ENCODE measurements around the gene PPP2R3A. TPM values are rescaled to one million over a fixed set of nuclear protein-coding genes. Genes with fewer than 3 reads are reported as not detected.
A peak's percentile ranks its signal among the peaks of the same experiment; 100 is the strongest.
"Not testable (repeated sequence)": the region's sequence is repeated elsewhere in the genome, so short reads cannot be mapped to it uniquely, and the experiment has no call there.

Gene PPP2R3A
- total and polyA plus RNA-seq, 7 experiments from 2014 or later, result 0.13 to 0.89 (median 0.40) TPM; not detected in 1

DNA sequence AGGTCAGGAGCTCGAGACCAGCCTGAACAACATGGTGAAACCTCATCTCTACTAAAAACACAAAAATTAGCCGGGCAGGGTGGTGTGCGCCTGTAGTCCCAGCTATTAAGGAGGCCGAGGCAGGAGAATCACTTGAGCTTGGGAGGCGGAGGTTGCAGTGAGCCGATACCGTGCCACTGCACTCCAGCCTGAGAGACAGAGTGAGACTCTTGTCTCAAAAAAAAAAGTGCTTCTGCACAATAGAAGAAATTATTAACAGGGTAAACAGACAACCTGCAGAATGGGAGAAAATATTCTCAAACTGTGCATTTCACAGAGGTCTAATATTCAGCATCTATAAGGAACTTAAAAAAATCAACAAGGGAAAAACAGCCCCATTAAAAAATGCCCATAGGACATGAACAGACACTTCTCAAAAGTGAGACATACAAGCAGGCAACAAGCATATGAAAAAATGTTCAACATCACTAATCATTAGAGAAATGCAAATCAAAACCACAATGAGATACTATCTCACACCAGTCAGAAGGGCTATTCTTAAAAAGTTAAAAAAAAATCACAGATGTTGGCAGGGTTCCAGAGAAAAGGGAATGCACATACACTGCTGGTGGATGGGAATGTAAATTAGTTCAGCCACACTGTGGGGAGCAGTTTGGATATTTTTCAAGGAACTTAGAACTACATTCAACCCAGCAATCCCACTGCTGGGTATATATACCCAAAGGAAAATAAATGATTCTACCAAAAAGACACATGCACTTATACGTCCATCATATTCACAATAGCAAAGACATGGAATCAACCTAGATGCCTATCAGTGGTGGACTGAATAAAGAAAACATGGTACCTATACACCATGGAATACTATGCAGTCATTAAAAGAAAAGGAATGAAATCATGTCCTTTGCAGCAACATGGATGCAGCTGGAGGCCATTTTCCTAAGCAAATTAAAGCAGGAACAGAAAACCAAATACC is 155.1 kb downstream of the PPP2R3A start:
- Mint-ChIP-seq H3K9me3 (peaks cover 0 to 17% (median 4%) of the 10 kb centered on the region in 11 donors), H3K27me3 (peaks cover 0 to 25% (median 5%) of the 10 kb centered on the region in 5 donors), H3K4me1 (peaks cover 0 to 14% (median 0%) of the 10 kb centered on the region in 7 donors), H3K27ac (peak overlapping the region in 1 of 9 donors; percentile 62), H3K36me3 (peaks cover 0 to 23% (median 19%) of the 10 kb centered on the region in 5 donors), H3K4me3 (no peak overlapping the region)
- ChIA-PET CTCF (no interaction called here), POLR2A (interaction anchor here (0.6 kb wide), 1 partner anchor 38 kb away, joined by 3 read pairs; no protein-coding TSS in a partner anchor)
- intact Hi-C loops (cut with micrococcal nuclease), result no loop called here
- no peak for DNase-seq
- Histone ChIP-seq H3K27me3 (ENCODE audit: control insufficient read depth in 2 of 2, insufficient read depth in 2 of 2, low read length in 2 of 2) (no peaks in the 10 kb centered on the region), H3K4me3 (ENCODE audit: low read length) (no peak overlapping the region), H3K27ac (ENCODE audit: low read depth, low read length) (no peak overlapping the region), H3K9me3 (ENCODE audit: control insufficient read depth in 2 of 3, low read length in 3 of 3) (no peaks in the 10 kb centered on the region), H3K36me3 (ENCODE audit: control insufficient read depth in 2 of 3, insufficient read depth in 3 of 3, low read length in 3 of 3) (no peaks in the 10 kb centered on the region), H3K4me1 (ENCODE audit: control insufficient read depth in 2 of 2, insufficient read depth in 2 of 2, low read length in 2 of 2) (no peaks in the 10 kb centered on the region)
- no peak for ATAC-seq

DNA sequence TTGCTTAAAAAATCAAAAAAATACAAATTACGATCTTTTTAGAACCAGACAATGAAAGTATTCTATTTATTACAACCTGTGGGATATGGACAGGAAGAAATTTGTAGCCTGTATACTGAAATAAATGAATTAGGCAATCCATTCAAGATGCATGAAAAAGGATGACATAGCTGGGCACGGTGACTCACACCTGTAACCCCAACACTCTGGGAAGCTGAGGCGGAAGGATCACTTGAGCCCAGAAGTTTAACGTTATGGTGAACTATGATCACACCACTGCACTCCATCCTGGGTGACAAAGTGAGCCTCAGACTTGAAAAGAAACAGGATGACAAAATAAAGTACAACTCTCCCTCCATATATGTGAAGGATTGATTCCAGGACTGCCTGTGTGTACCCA is 156.5 kb downstream of the PPP2R3A start:
- H3K9me3 Mint-ChIP-seq, result peaks cover 0 to 9% (median 3%) of the 10 kb centered on the region in 11 donors
- peaks cover 0 to 10% (median 0%) of the 10 kb centered on the region in 7 donors for H3K4me1 Mint-ChIP-seq
- H3K4me3 Mint-ChIP-seq, result no peak overlapping the region
- no peak overlapping the region for H3K27ac Mint-ChIP-seq
- Histone ChIP-seq H3K4me3 (ENCODE audit: low read length) (no peak overlapping the region), H3K36me3 (ENCODE audit: control insufficient read depth in 2 of 3, insufficient read depth in 3 of 3, low read length in 3 of 3) (no peaks in the 10 kb centered on the region), H3K4me1 (ENCODE audit: control insufficient read depth in 2 of 2, insufficient read depth in 2 of 2, low read length in 2 of 2) (no peaks in the 10 kb centered on the region), H3K27me3 (ENCODE audit: control insufficient read depth in 2 of 2, insufficient read depth in 2 of 2, low read length in 2 of 2) (no peaks in the 10 kb centered on the region), H3K9me3 (ENCODE audit: control insufficient read depth in 2 of 3, low read length in 3 of 3) (no peaks in the 10 kb centered on the region), H3K27ac (ENCODE audit: low read depth, low read length) (no peak overlapping the region)
- ChIA-PET POLR2A (no interaction called here), CTCF (interaction anchor here (0.7 to 0.8 kb wide), 2 partner anchors 32 to 129 kb away, joined by 3 read pairs; no protein-coding TSS in a partner anchor)
- peaks cover under 1 to 13% (median 11%) of the 10 kb centered on the region in 5 donors for H3K36me3 Mint-ChIP-seq
- peaks cover 0 to 15% (median 3%) of the 10 kb centered on the region in 5 donors for H3K27me3 Mint-ChIP-seq
- DNase-seq (no peak), ATAC-seq (no peak)
- intact Hi-C loops (cut with micrococcal nuclease), result no loop called here

DNA sequence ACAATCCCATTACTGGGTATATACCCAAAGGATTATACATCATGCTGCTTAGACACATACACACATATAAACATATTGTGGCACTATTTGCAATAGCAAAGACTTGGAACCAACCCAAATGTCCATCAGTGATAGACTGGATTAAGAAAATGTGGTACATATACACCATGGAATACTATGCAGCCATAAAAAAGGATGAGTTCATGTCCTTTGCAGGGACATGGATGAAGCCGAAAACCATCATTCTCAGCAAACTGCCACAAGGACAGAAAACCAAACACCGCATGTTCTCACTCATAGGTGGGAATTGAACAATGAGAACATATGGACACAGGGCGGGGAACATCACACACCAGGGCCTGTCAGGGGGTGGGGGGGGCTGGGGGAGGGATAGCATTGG is 166.1 kb downstream of the PPP2R3A start:
- H3K27me3 Mint-ChIP-seq, result peaks cover 0 to 21% (median 0%) of the 10 kb centered on the region in 5 donors
- DNase-seq; H3K4me3 ChIP-seq (ENCODE audit: low read length); H3K27me3 ChIP-seq (ENCODE audit: control insufficient read depth in 2 of 2, insufficient read depth in 2 of 2, low read length in 2 of 2); H3K27ac Mint-ChIP-seq; H3K4me3 Mint-ChIP-seq; intact Hi-C loops (cut with micrococcal nuclease); H3K36me3 ChIP-seq (ENCODE audit: control insufficient read depth in 2 of 3, insufficient read depth in 3 of 3, low read length in 3 of 3); H3K9me3 ChIP-seq (ENCODE audit: control insufficient read depth in 2 of 3, low read length in 3 of 3); H3K27ac ChIP-seq (ENCODE audit: low read depth, low read length); POLR2A ChIA-PET; ATAC-seq; CTCF ChIA-PET; H3K4me1 ChIP-seq (ENCODE audit: control insufficient read depth in 2 of 2, insufficient read depth in 2 of 2, low read length in 2 of 2): not testable (repeated sequence)
- H3K9me3 Mint-ChIP-seq, result peaks cover 0 to 15% (median 9%) of the 10 kb centered on the region in 11 donors
- peaks cover 8 to 17% (median 12%) of the 10 kb centered on the region in 5 donors for H3K36me3 Mint-ChIP-seq
- peaks cover 0 to 11% (median 5%) of the 10 kb centered on the region in 7 donors for H3K4me1 Mint-ChIP-seq

DNA sequence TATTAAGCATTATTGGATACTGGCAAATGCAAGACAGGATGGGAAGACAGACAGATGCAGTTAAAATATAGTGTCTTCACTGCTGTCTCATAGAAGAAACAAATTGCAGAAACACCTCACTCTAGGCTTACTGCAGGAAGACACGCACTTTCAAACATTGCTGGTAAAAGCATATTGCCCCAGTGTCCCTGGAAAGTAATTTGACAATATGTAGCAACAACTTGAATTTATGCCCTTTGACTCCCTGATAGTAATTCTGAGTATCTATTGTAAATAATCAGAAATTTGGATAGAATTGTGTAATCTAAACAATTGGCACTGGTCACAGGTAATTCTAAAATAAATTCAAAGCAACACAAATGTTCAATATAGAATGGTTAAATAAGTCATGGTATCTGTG is 168.6 kb downstream of the PPP2R3A start:
- no peak overlapping the region for H3K27ac Mint-ChIP-seq
- intact Hi-C loops (cut with micrococcal nuclease), result no loop called here

DNA sequence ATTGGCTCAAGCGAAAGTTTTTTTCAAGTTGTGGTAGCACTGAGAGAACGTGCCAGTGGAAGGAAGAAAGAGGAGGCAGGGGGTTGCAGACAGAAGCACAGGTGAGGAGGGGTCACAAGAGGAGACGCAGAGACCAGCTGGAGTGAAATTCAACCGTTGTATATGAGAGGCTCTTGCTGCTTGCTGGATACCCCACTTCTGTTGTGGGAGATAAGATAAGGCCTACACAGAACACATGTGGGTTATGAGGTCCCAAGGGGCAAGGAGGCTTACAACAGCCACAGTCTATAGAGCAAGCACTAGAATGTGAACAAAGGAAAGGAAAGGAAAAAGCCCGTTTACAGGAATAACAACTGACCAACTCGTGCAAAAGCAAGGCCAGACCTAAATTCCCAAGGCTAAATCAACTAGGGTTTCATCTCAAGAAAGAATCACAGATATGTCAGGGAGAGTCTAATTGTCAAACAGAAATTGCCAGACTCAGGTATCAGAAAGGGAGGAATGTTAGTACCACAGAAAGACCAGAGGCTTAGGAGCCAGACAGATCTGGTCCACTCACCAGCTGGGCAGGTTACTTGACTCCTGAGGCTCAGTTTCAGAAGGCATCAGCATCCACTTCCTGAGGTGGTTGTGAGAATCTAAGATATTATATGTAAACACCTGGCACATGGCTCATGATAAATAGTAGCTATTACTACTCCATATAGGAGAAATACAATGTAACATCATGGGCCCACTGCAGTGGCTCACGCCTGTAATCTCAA is 169.7 kb downstream of the PPP2R3A start:
- DNase-seq (no peak), ATAC-seq (no peak)
- POLR2A ChIA-PET, result interaction anchor here (1.5 kb wide), 1 partner anchor 59 kb away, joined by 4 read pairs; no protein-coding TSS in a partner anchor
- intact Hi-C loops (cut with micrococcal nuclease), result no loop called here
- H3K27ac Mint-ChIP-seq, result peak overlapping the region in 4 of 9 donors; percentile 1 to 51 (median 22)
- no peak overlapping the region for H3K4me3 Mint-ChIP-seq
- H3K4me1 ChIP-seq (ENCODE audit: control insufficient read depth in 2 of 2, insufficient read depth in 2 of 2, low read length in 2 of 2), result no peaks in the 10 kb centered on the region
- H3K4me1 Mint-ChIP-seq, result peaks cover 0 to 18% (median 8%) of the 10 kb centered on the region in 7 donors
- H3K36me3 Mint-ChIP-seq, result no peaks in the 10 kb centered on the region
- CTCF ChIA-PET, result no interaction called here
- no peak overlapping the region for H3K27ac ChIP-seq (ENCODE audit: low read depth, low read length)
- peaks cover 0 to 2% (median 0%) of the 10 kb centered on the region in 5 donors for H3K27me3 Mint-ChIP-seq
- no peak overlapping the region for H3K4me3 ChIP-seq (ENCODE audit: low read length)
- no peaks in the 10 kb centered on the region for H3K36me3 ChIP-seq (ENCODE audit: control insufficient read depth in 2 of 3, insufficient read depth in 3 of 3, low read length in 3 of 3)
- no peaks in the 10 kb centered on the region for H3K27me3 ChIP-seq (ENCODE audit: control insufficient read depth in 2 of 2, insufficient read depth in 2 of 2, low read length in 2 of 2)
- no peaks in the 10 kb centered on the region for H3K9me3 ChIP-seq (ENCODE audit: control insufficient read depth in 2 of 3, low read length in 3 of 3)
- H3K9me3 Mint-ChIP-seq, result peaks cover 0 to 2% (median 0%) of the 10 kb centered on the region in 11 donors

More for the DNA sequence above, 168.6 kb downstream of the PPP2R3A start:
- Mint-ChIP-seq H3K4me1 (peaks cover 0 to 17% (median 8%) of the 10 kb centered on the region in 7 donors), H3K9me3 (peaks cover 0 to 2% (median 0%) of the 10 kb centered on the region in 11 donors), H3K36me3 (peaks cover 0 to 5% (median under 1%) of the 10 kb centered on the region in 5 donors), H3K27me3 (peaks cover 0 to 11% (median 0%) of the 10 kb centered on the region in 5 donors), H3K4me3 (no peak overlapping the region)
- DNase-seq (no peak), ATAC-seq (no peak)
- H3K36me3 ChIP-seq (ENCODE audit: control insufficient read depth in 2 of 3, insufficient read depth in 3 of 3, low read length in 3 of 3), result no peaks in the 10 kb centered on the region
- H3K9me3 ChIP-seq (ENCODE audit: control insufficient read depth in 2 of 3, low read length in 3 of 3), result no peaks in the 10 kb centered on the region
- no peaks in the 10 kb centered on the region for H3K27me3 ChIP-seq (ENCODE audit: control insufficient read depth in 2 of 2, insufficient read depth in 2 of 2, low read length in 2 of 2)
- no peak overlapping the region for H3K4me3 ChIP-seq (ENCODE audit: low read length)
- H3K4me1 ChIP-seq (ENCODE audit: control insufficient read depth in 2 of 2, insufficient read depth in 2 of 2, low read length in 2 of 2), result no peaks in the 10 kb centered on the region
- no peak overlapping the region for H3K27ac ChIP-seq (ENCODE audit: low read depth, low read length)
- ChIA-PET POLR2A (interaction anchor here (0.6 kb wide), 1 partner anchor 343 kb away, joined by 3 read pairs; no protein-coding TSS in a partner anchor), CTCF (no interaction called here)

DNA sequence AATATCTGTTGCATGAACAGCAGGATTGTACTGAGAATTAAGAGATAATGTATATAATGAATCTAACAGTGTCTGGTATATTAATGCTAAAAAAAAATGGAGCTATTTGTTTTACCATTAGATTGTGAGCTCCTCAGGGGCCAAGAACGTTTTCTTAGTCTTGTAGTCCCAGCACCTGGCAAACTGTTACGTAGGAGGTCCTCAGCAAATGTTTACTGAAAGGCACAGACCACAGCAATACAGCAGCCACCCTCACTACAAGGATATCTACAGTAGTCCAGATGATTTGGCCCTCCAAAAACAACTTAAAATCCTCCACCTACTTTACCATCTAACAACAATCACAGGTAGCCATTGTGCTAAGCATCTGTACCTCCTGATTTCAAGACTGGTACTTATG is 170.9 kb downstream of the PPP2R3A start:
- no peak for ATAC-seq
- POLR2A ChIA-PET, result no interaction called here
- Histone ChIP-seq H3K4me3 (ENCODE audit: low read length) (no peak overlapping the region), H3K4me1 (ENCODE audit: control insufficient read depth in 2 of 2, insufficient read depth in 2 of 2, low read length in 2 of 2) (no peaks in the 10 kb centered on the region), H3K9me3 (ENCODE audit: control insufficient read depth in 2 of 3, low read length in 3 of 3) (no peaks in the 10 kb centered on the region), H3K27me3 (ENCODE audit: control insufficient read depth in 2 of 2, insufficient read depth in 2 of 2, low read length in 2 of 2) (no peaks in the 10 kb centered on the region), H3K27ac (ENCODE audit: low read depth, low read length) (no peak overlapping the region), H3K36me3 (ENCODE audit: control insufficient read depth in 2 of 3, insufficient read depth in 3 of 3, low read length in 3 of 3) (no peaks in the 10 kb centered on the region)
- H3K4me3 Mint-ChIP-seq, result no peak overlapping the region
- H3K9me3 Mint-ChIP-seq, result no peaks in the 10 kb centered on the region
- peaks cover 0 to 26% (median 15%) of the 10 kb centered on the region in 7 donors for H3K4me1 Mint-ChIP-seq
- no peaks in the 10 kb centered on the region for H3K27me3 Mint-ChIP-seq
- no peaks in the 10 kb centered on the region for H3K36me3 Mint-ChIP-seq
- CTCF ChIA-PET, result no interaction called here
- DNase-seq, result no peak
- no peak overlapping the region for H3K27ac Mint-ChIP-seq
- intact Hi-C loops (cut with micrococcal nuclease), result no loop called here

All from naive thymus-derived CD4-positive, alpha-beta T cell (primary cell).